WTC11 (cell line): ENCODE measurements around the gene RPS21. TPM values are rescaled to one million over a fixed set of nuclear protein-coding genes. Genes with fewer than 3 reads are reported as not detected.

Experiments
- ATAC-seq: fragments of 200-7000 bp; cut with Tn5 transposase; 2 replicates; pipeline ENCODE4 v1.10.0; 2021; ENCODE audit warnings: mild to moderate bottlenecking, moderate library complexity
- CTCF ChIA-PET: fragments of 300-600 bp; sonication (Branson Sonifier 250); formaldehyde crosslinking; loops from one replicate; lab custom pipeline; 2021; ENCODE audit warnings: antibody characterized with exemption; lab: Charles Lee
- POLR2A ChIA-PET: fragments of 350-600 bp; sonication (Branson Sonifier 250); formaldehyde crosslinking; loops from one replicate; lab custom pipeline; 2021; ENCODE audit warnings: antibody characterized with exemption; lab: Charles Lee
- DNase-seq: peaks from one replicate; pipeline ENCODE4 v3.0.0; 2021; ENCODE audit warnings: low spot score
- H3K27ac Mint-ChIP-seq: 2 replicates; pipeline ENCODE4 v1.8.0; 2021; ENCODE audit warnings: mixed read lengths
- H3K27me3 Mint-ChIP-seq: 2 replicates; pipeline ENCODE4 v1.8.0; 2021; ENCODE audit warnings: low read depth, mild to moderate bottlenecking, moderate library complexity, mixed read lengths
- H3K36me3 Mint-ChIP-seq: 2 replicates; pipeline ENCODE4 v1.8.0; 2021; ENCODE audit warnings: mixed read lengths
- H3K4me1 Mint-ChIP-seq: 2 replicates; pipeline ENCODE4 v1.8.0; 2022; ENCODE audit warnings: mixed read lengths
- H3K4me3 Mint-ChIP-seq: 2 replicates; pipeline ENCODE4 v1.8.0; 2021; ENCODE audit warnings: mild to moderate bottlenecking, moderate library complexity, mixed read lengths
- H3K9me3 Mint-ChIP-seq: 2 replicates; pipeline ENCODE4 v1.8.0; 2021; ENCODE audit warnings: mixed read lengths
- ATF1 ChIP-seq: sonication (generic); formaldehyde crosslinking; IDR thresholded peaks from 2 replicates; pipeline ENCODE4 v1.8.1; 2023; ENCODE audit warnings: mild to moderate bottlenecking, moderate library complexity, missing genetic modification reagents
- ETV6 ChIP-seq: sonication (generic); formaldehyde crosslinking; IDR thresholded peaks from 2 replicates; pipeline ENCODE4 v1.8.1; 2022; ENCODE audit warnings: mild to moderate bottlenecking, missing genetic modification reagents
- FOXK1 ChIP-seq: sonication (generic); formaldehyde crosslinking; IDR thresholded peaks from 2 replicates; pipeline ENCODE4 v1.8.0; 2022; ENCODE audit warnings: mild to moderate bottlenecking, moderate library complexity, missing genetic modification reagents
- GTF2I ChIP-seq: fragments of 250-450 bp; sonication (Bioruptor Pico); conservative IDR thresholded peaks from 2 replicates; pipeline ENCODE4 v1.4.0; 2021; ENCODE audit warnings: mild to moderate bottlenecking
- JAZF1 ChIP-seq: fragments of 250-450 bp; sonication (Bioruptor Pico); IDR thresholded peaks from 2 replicates; pipeline ENCODE4 v1.9.0; 2021; ENCODE audit warnings: moderate library complexity, mild to moderate bottlenecking, inconsistent platforms
- NFE2L1 ChIP-seq: sonication (generic); formaldehyde crosslinking; IDR thresholded peaks from 2 replicates; pipeline ENCODE4 v1.8.1; 2023; ENCODE audit warnings: missing genetic modification reagents
- OVOL2 ChIP-seq: fragments of 250-450 bp; sonication (Bioruptor Pico); IDR thresholded peaks from 2 replicates; pipeline ENCODE4 v1.9.0; 2021; ENCODE audit warnings: mild to moderate bottlenecking, borderline replicate concordance
- PRRX2 ChIP-seq: fragments of 250-450 bp; sonication (Bioruptor Pico); IDR thresholded peaks from 2 replicates; pipeline ENCODE4 v1.8.0; 2021; ENCODE audit warnings: mild to moderate bottlenecking
- RORB ChIP-seq: fragments of 250-450 bp; sonication (Bioruptor Pico); IDR thresholded peaks from 2 replicates; pipeline ENCODE4 v1.9.0; 2021; ENCODE audit warnings: mild to moderate bottlenecking
- SMAD3 ChIP-seq: sonication (generic); formaldehyde crosslinking; IDR thresholded peaks from 2 replicates; pipeline ENCODE4 v1.8.0; 2022; ENCODE audit warnings: missing genetic modification reagents, mild to moderate bottlenecking, borderline replicate concordance
- ZNF138 ChIP-seq: sonication (generic); formaldehyde crosslinking; conservative IDR thresholded peaks from 2 replicates; pipeline ENCODE4 v1.8.1; 2022; ENCODE audit warnings: mild to moderate bottlenecking, moderate library complexity, missing genetic modification reagents
- ZNF423 ChIP-seq: fragments of 250-450 bp; sonication (Bioruptor Pico); IDR thresholded peaks from 2 replicates; pipeline ENCODE4 v2.1.2; 2022; ENCODE audit warnings: mild to moderate bottlenecking, moderate library complexity
- total RNA-seq: library from RNA; stranded (reverse); gene quantifications from 3 replicates; pipeline ENCODE4 v1.2.3, GENCODE V29; 2021
- TF ChIP-seq, protein P1 (sequence below): sonication (generic); formaldehyde crosslinking; IDR thresholded peaks from 2 replicates; pipeline ENCODE4 v1.8.0; 2022; ENCODE audit warnings: missing genetic modification reagents
- TF ChIP-seq, protein P2 (sequence below): sonication (generic); formaldehyde crosslinking; conservative IDR thresholded peaks from 2 replicates; pipeline ENCODE4 v1.8.1; 2022; ENCODE audit warnings: mild to moderate bottlenecking, missing genetic modification reagents
- TF ChIP-seq, protein P3 (sequence below): fragments of 250-450 bp; sonication (Bioruptor Pico); IDR thresholded peaks from 2 replicates; pipeline ENCODE4 v1.9.0; 2021; ENCODE audit warnings: moderate library complexity, mild to moderate bottlenecking, inconsistent platforms, borderline replicate concordance
- TF ChIP-seq, protein P4 (sequence below): sonication (generic); formaldehyde crosslinking; IDR thresholded peaks from 2 replicates; pipeline ENCODE4 v1.8.1; 2023; ENCODE audit warnings: mild to moderate bottlenecking, missing genetic modification reagents, moderate library complexity
- TF ChIP-seq, protein P5 (sequence below): sonication (generic); formaldehyde crosslinking; IDR thresholded peaks from 2 replicates; pipeline ENCODE4 v1.8.0; 2022; ENCODE audit warnings: mild to moderate bottlenecking, missing genetic modification reagents
- TF ChIP-seq, protein P6 (sequence below): fragments of 250-450 bp; sonication (Bioruptor Pico); IDR thresholded peaks from 2 replicates; pipeline ENCODE4 v1.9.0; 2021; ENCODE audit warnings: mild to moderate bottlenecking
- TF ChIP-seq, protein P7 (sequence below): sonication (generic); formaldehyde crosslinking; IDR thresholded peaks from 2 replicates; pipeline ENCODE4 v1.8.1; 2022; ENCODE audit warnings: mild to moderate bottlenecking, moderate library complexity, missing genetic modification reagents
- TF ChIP-seq, protein P8 (sequence below): sonication (generic); formaldehyde crosslinking; IDR thresholded peaks from 2 replicates; pipeline ENCODE4 v1.8.1; 2022; ENCODE audit warnings: missing genetic modification reagents, borderline replicate concordance

RPS21 gene
- total RNA-seq, 1 experiment from 2014 or later: 2,016 TPM

DNA sequence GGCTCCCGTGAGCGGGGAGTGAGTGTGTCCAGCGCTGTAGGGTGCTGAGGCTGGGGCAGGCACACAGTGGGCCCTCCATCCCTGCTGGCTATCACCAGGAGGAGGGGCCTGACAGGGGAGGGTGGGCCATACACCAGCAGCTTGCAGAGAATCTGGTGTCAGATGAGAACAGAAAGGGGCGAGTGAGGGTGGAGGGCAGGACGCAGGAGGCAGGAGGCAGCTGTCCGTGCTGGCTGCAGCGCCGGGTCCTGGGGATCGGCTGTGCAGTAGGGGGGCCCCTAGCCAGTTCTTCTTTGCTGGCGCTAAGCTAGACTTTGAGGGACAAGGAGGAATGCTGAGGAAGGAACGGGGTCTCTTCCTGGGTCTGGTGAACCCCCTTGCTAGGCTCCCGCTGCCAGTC, 21.7 kb downstream of the RPS21 start:
- DNase-seq: no peak
- Mint-ChIP-seq H3K4me3 (no peak overlapping the region), H3K27ac (no peak overlapping the region), H3K4me1 (peaks cover 9% of the 10 kb centered on the region), H3K36me3 (no peaks in the 10 kb centered on the region), H3K27me3 (peaks cover 5% of the 10 kb centered on the region), H3K9me3 (no peaks in the 10 kb centered on the region)
- no peak for TF ChIP-seq ZNF138 (CRISPR knock-in tag)
- TF ChIP-seq PRRX2: no peak
- TF ChIP-seq RORB (CRISPR knock-in tag): no peak
- no peak for TF ChIP-seq NFE2L1 (CRISPR knock-in tag)
- TF ChIP-seq, protein P1, sequence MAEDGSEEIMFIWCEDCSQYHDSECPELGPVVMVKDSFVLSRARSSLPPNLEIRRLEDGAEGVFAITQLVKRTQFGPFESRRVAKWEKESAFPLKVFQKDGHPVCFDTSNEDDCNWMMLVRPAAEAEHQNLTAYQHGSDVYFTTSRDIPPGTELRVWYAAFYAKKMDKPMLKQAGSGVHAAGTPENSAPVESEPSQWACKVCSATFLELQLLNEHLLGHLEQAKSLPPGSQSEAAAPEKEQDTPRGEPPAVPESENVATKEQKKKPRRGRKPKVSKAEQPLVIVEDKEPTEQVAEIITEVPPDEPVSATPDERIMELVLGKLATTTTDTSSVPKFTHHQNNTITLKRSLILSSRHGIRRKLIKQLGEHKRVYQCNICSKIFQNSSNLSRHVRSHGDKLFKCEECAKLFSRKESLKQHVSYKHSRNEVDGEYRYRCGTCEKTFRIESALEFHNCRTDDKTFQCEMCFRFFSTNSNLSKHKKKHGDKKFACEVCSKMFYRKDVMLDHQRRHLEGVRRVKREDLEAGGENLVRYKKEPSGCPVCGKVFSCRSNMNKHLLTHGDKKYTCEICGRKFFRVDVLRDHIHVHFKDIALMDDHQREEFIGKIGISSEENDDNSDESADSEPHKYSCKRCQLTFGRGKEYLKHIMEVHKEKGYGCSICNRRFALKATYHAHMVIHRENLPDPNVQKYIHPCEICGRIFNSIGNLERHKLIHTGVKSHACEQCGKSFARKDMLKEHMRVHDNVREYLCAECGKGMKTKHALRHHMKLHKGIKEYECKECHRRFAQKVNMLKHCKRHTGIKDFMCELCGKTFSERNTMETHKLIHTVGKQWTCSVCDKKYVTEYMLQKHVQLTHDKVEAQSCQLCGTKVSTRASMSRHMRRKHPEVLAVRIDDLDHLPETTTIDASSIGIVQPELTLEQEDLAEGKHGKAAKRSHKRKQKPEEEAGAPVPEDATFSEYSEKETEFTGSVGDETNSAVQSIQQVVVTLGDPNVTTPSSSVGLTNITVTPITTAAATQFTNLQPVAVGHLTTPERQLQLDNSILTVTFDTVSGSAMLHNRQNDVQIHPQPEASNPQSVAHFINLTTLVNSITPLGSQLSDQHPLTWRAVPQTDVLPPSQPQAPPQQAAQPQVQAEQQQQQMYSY (CRISPR knock-in tag): no peak
- TF ChIP-seq, protein P2, sequence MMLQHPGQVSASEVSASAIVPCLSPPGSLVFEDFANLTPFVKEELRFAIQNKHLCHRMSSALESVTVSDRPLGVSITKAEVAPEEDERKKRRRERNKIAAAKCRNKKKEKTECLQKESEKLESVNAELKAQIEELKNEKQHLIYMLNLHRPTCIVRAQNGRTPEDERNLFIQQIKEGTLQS (CRISPR knock-in tag): no peak
- TF ChIP-seq, protein P3, sequence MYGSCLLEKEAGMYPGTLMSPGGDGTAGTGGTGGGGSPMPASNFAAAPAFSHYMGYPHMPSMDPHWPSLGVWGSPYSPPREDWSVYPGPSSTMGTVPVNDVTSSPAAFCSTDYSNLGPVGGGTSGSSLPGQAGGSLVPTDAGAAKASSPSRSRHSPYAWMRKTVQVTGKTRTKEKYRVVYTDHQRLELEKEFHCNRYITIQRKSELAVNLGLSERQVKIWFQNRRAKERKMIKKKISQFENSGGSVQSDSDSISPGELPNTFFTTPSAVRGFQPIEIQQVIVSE (CRISPR knock-in tag): no peak
- TF ChIP-seq, protein P4, sequence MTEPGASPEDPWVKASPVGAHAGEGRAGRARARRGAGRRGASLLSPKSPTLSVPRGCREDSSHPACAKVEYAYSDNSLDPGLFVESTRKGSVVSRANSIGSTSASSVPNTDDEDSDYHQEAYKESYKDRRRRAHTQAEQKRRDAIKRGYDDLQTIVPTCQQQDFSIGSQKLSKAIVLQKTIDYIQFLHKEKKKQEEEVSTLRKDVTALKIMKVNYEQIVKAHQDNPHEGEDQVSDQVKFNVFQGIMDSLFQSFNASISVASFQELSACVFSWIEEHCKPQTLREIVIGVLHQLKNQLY (CRISPR knock-in tag): no peak
- TF ChIP-seq FOXK1: no peak
- no peak for TF ChIP-seq ATF1
- no peak for TF ChIP-seq ZNF423 (CRISPR knock-in tag)
- TF ChIP-seq, protein P5, sequence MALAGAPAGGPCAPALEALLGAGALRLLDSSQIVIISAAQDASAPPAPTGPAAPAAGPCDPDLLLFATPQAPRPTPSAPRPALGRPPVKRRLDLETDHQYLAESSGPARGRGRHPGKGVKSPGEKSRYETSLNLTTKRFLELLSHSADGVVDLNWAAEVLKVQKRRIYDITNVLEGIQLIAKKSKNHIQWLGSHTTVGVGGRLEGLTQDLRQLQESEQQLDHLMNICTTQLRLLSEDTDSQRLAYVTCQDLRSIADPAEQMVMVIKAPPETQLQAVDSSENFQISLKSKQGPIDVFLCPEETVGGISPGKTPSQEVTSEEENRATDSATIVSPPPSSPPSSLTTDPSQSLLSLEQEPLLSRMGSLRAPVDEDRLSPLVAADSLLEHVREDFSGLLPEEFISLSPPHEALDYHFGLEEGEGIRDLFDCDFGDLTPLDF: no peak
- ChIA-PET CTCF (interaction anchor here (2.0 to 2.8 kb wide), 2 partner anchors 30 to 70 kb away, joined by 8 to 12 read pairs; no protein-coding TSS in a partner anchor), POLR2A (no interaction called here)
- no peak for ATAC-seq

DNA sequence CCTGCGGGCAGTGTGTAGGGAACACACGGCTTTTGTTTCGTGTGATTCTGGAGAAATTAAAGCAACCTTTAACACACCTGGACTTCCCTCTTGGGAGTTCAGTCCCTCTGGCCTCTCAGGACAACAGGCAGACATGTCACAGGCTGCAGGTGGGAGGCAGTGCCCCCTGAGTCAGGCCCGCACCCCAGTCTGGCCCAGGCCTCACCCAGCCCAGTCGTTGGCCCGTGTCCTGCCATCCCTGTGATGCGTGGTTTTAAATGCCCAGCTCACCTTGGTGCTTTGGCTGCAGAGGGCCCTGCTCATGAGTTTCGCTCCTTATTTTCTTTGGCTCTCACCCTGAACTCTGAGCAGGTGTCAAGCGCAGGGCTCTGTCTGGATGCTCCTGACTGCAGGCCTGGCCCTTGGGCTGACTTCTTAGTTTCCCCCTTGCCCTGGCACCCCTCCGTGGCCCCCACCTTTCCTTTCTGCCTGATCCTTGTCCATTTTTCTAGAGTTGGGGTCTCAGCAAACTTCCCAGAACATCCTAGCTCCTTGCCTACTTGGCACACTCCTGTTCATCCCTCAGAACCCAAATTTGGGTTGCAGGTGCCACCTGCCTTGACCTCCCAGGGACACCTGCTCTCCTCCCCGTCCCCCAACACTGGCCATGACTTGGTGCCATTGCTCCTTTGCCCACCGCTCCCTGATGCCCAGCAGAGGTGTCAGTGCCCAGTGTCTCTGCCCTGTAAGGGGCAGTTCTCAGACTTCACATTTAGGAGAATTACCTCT, 22.4 kb downstream of the RPS21 start:
- ATAC-seq: no peak
- Mint-ChIP-seq H3K4me3 (no peak overlapping the region; the same call in 1 of the 2 replicates), H3K4me1 (peaks cover 9% of the 10 kb centered on the region), H3K27ac (no peak overlapping the region), H3K9me3 (no peaks in the 10 kb centered on the region), H3K27me3 (peaks cover 5% of the 10 kb centered on the region), H3K36me3 (no peaks in the 10 kb centered on the region)
- POLR2A ChIA-PET: interaction anchor here (0.8 kb wide), 1 partner anchor 244 kb away, joined by 3 read pairs; no protein-coding TSS in a partner anchor
- no peak for DNase-seq
- CTCF ChIA-PET: interaction anchor here (0.6 to 3.1 kb wide), 27 partner anchors 8 to 426 kb away, joined by 3 to 27 read pairs (median 6); partner anchors contain the start of genes ADRM1 and RBBP8NL
- no peak for TF ChIP-seq JAZF1 (CRISPR knock-in tag)
- no peak for TF ChIP-seq ETV6 (CRISPR knock-in tag)
- TF ChIP-seq, protein P6, sequence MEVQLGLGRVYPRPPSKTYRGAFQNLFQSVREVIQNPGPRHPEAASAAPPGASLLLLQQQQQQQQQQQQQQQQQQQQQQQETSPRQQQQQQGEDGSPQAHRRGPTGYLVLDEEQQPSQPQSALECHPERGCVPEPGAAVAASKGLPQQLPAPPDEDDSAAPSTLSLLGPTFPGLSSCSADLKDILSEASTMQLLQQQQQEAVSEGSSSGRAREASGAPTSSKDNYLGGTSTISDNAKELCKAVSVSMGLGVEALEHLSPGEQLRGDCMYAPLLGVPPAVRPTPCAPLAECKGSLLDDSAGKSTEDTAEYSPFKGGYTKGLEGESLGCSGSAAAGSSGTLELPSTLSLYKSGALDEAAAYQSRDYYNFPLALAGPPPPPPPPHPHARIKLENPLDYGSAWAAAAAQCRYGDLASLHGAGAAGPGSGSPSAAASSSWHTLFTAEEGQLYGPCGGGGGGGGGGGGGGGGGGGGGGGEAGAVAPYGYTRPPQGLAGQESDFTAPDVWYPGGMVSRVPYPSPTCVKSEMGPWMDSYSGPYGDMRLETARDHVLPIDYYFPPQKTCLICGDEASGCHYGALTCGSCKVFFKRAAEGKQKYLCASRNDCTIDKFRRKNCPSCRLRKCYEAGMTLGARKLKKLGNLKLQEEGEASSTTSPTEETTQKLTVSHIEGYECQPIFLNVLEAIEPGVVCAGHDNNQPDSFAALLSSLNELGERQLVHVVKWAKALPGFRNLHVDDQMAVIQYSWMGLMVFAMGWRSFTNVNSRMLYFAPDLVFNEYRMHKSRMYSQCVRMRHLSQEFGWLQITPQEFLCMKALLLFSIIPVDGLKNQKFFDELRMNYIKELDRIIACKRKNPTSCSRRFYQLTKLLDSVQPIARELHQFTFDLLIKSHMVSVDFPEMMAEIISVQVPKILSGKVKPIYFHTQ (CRISPR knock-in tag): no peak
- TF ChIP-seq, protein P7, sequence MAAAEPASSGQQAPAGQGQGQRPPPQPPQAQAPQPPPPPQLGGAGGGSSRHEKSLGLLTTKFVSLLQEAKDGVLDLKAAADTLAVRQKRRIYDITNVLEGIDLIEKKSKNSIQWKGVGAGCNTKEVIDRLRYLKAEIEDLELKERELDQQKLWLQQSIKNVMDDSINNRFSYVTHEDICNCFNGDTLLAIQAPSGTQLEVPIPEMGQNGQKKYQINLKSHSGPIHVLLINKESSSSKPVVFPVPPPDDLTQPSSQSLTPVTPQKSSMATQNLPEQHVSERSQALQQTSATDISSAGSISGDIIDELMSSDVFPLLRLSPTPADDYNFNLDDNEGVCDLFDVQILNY (CRISPR knock-in tag): no peak
- TF ChIP-seq, protein P8, sequence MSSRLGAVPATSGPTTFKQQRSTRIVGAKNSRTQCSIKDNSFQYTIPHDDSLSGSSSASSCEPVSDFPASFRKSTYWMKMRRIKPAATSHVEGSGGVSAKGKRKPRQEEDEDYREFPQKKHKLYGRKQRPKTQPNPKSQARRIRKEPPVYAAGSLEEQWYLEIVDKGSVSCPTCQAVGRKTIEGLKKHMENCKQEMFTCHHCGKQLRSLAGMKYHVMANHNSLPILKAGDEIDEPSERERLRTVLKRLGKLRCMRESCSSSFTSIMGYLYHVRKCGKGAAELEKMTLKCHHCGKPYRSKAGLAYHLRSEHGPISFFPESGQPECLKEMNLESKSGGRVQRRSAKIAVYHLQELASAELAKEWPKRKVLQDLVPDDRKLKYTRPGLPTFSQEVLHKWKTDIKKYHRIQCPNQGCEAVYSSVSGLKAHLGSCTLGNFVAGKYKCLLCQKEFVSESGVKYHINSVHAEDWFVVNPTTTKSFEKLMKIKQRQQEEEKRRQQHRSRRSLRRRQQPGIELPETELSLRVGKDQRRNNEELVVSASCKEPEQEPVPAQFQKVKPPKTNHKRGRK (CRISPR knock-in tag): no peak
- no peak for TF ChIP-seq SMAD3 (CRISPR knock-in tag)
- TF ChIP-seq OVOL2 (CRISPR knock-in tag): no peak
- no peak for TF ChIP-seq GTF2I
